GM20431 (cell line): ENCODE data around the gene ZFHX3.

Experiments used
- in situ Hi-C: fragments of 300-500 bp; cut with MseI, MboI; formaldehyde crosslinking; loops from one replicate; pipeline ENCODE4 v1.15.0; 2020; ENCODE audit warnings: low sequenced_read_pairs; ENCODE audit not compliant: unreplicated experiment

Gene ZFHX3

GRCh38 chr16:72862090-72862489 lies 185.8 kb downstream of the ZFHX3 start:
- in situ Hi-C loops, result no loop called here

- in situ Hi-C loops, result no loop called here
Measured at GRCh38 chr16:72860726-72861562, 187.0 kb downstream of the ZFHX3 start.

- in situ Hi-C loops, result no loop called here
Measured at GRCh38 chr16:72859581-72859980, 188.3 kb downstream of the ZFHX3 start.

- in situ Hi-C loops, result no loop called here
Measured at GRCh38 chr16:72858665-72859493, 189.0 kb downstream of the ZFHX3 start.

- in situ Hi-C loops, result no loop called here
Measured at GRCh38 chr16:72857834-72858664, 189.9 kb downstream of the ZFHX3 start.

- in situ Hi-C loops, result no loop called here
Measured at GRCh38 chr16:72856797-72857196, 191.1 kb downstream of the ZFHX3 start.

- in situ Hi-C loops, result no loop called here
Measured at GRCh38 chr16:72854267-72854959, 193.5 kb downstream of the ZFHX3 start.

GRCh38 chr16:72853575-72854266 lies 194.2 kb downstream of the ZFHX3 start:
- in situ Hi-C loops, result no loop called here

- in situ Hi-C loops, result no loop called here
Measured at GRCh38 chr16:72852421-72852820, 195.5 kb downstream of the ZFHX3 start.

GRCh38 chr16:72850853-72851252 lies 197.1 kb downstream of the ZFHX3 start:
- in situ Hi-C loops, result no loop called here

- in situ Hi-C loops, result no loop called here
Measured at GRCh38 chr16:72850021-72850420, 197.9 kb downstream of the ZFHX3 start.

- in situ Hi-C loops, result loop anchor here (25.0 kb wide), 2 partner anchors 337 to 338 kb away; no protein-coding TSS in a partner anchor
Measured at GRCh38 chr16:72848759-72849664, 198.9 kb downstream of the ZFHX3 start.

- in situ Hi-C loops, result loop anchor here (25.0 kb wide), 2 partner anchors 336 to 339 kb away; no protein-coding TSS in a partner anchor
Measured at GRCh38 chr16:72848028-72848400, 199.9 kb downstream of the ZFHX3 start.

- in situ Hi-C loops, result loop anchor here (25.0 kb wide), 2 partner anchors 335 to 340 kb away; no protein-coding TSS in a partner anchor
Measured at GRCh38 chr16:72847187-72848027, 200.5 kb downstream of the ZFHX3 start.

GRCh38 chr16:72846594-72846993 lies 201.3 kb downstream of the ZFHX3 start:
- in situ Hi-C loops, result loop anchor here (25.0 kb wide), 2 partner anchors 334 to 341 kb away; no protein-coding TSS in a partner anchor

GRCh38 chr16:72845322-72846020 lies 202.5 kb downstream of the ZFHX3 start:
- in situ Hi-C loops, result loop anchor here (25.0 kb wide), 2 partner anchors 333 to 342 kb away; no protein-coding TSS in a partner anchor
